Right lobe of liver (tissue), 6 donors: Measurements from ENCODE around the gene FITM1. TPM values are rescaled to one million over a fixed set of nuclear protein-coding genes. Genes with fewer than 3 reads are reported as not detected.

Experiments used
- ATAC-seq, 4 donors: fragments of 200-7000 bp; cut with Tn5 transposase; one replicate each; pipeline ENCODE4 v1.9.1; 2020; ENCODE audit warnings: mild to moderate bottlenecking in 4 of 4, moderate library complexity in 4 of 4
- DNase-seq, 3 donors: peaks; one replicate each; pipeline ENCODE4 v3.0.0-alpha.2; 2020
- H3K27ac ChIP-seq, 3 donors: fragments of 200-600 bp; one replicate each; pipeline ENCODE4 v1.8.0; 2022
- H3K27me3 ChIP-seq, 2 donors: fragments of 200-600 bp; one replicate each; pipeline ENCODE4 v1.8.0; 2022
- H3K36me3 ChIP-seq, 4 donors: fragments of 200-600 bp; sonication (generic) in 1 of 4; one replicate each; pipeline versions ENCODE4 v1.5.1 to v1.8.0; 2017 to 2022; ENCODE audit warnings: control low read depth in 1 of 4
- H3K4me1 ChIP-seq, 4 donors: fragments of 200-600 bp; sonication (generic) in 1 of 4; one replicate each; pipeline versions ENCODE4 v1.5.1 to v1.8.0; 2017 to 2022; ENCODE audit warnings: control low read depth in 1 of 4
- H3K4me3 ChIP-seq, 3 donors: fragments of 200-600 bp; one replicate each; pipeline ENCODE4 v1.8.0; 2022
- H3K9me3 ChIP-seq, 4 donors: fragments of 200-600 bp; sonication (generic) in 1 of 4; one replicate each; pipeline versions ENCODE4 v1.5.1 to v1.8.0; 2017 to 2022; ENCODE audit warnings: control low read depth in 1 of 4
- POLR2A ChIP-seq: fragments of 450-650 bp; IDR thresholded peaks from one replicate; pipeline ENCODE4 v1.6.1; 2017; ENCODE audit warnings: antibody characterized with exemption, mild to moderate bottlenecking
- WGBS: methylation state at CpG from one replicate; pipeline ENCODE4 v1.1.6; 2018; ENCODE audit warnings: low coverage, low lambda C conversion rate; ENCODE audit not compliant: insufficient coverage; ENCODE audit errors: missing lambda C conversion rate; 5-methylcytosine and 5-hydroxymethylcytosine counted together
- intact Hi-C, 2 donors: fragments of 100-400 bp; cut with DNase I; formaldehyde crosslinking; loops; one replicate each; pipeline versions ENCODE4 v1.11.2 to v1.14.1; 2022
- total RNA-seq, 6 experiments: library from RNA; depleted of rRNA in 2 of 6; stranded (reverse); fragments of >200 nt in 2 of 6; fragmentation: NEBNext Ultra II Directional in 3 of 6; extraction: Animal tissue kit (Norgen Biotek cat#: 25700) in 3 of 6; gene quantifications; one replicate each; pipeline versions ENCODE4 v1.1.0 to v1.2.4, GENCODE V29; 2016 to 2023
- TF ChIP-seq, protein P1 (sequence below), 4 donors: fragments of 200-600 bp in 3 of 4; fragments of 450-650 bp in 1 of 4; IDR thresholded peaks; one replicate each; pipeline versions ENCODE4 v1.5.1 to v1.8.0; 2016 to 2022; ENCODE audit warnings: antibody characterized with exemption in 4 of 4, mild to moderate bottlenecking in 2 of 4
- donor health status: DM: no; HTN: yes; CAD: no.
- donor health status: DM: no; HTN: no; CAD: no.
- donor health status: DM: no; HTN: no; CAD: no.
- donor health status: DM: no; HTN: yes; CAD: no.
- donor health status: DM: no; HTN: yes; CAD: no.

FITM1 gene
- total RNA-seq, 6 experiments from 2014 or later, result 1.5 to 32.5 (median 9.3) TPM

DNA sequence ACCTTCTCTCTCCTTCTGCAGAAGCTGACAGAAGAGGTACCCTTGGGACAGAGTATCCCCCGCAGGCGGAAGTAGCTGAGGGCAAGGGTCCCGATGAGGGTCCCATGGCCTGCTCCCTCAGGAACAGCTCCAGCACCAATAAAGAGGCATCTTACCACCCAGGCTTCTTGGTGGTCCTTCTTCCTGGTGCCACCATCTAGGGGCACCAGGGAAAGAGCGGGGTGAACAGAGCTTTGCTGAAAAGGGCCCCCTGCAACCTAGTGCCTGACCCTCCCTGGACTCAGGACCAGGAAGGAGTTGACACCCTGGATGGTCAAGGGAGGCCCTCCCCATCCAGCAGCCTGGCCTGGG is 30.0 kb downstream of the FITM1 start:
- intact Hi-C loops, result loop anchor here in 1 of 2 donors (10.0 kb wide), 1 partner anchor 96 kb away; no protein-coding TSS in a partner anchor
- 88% methylated on average over 3 of the region's 4 CpGs for WGBS
- Histone ChIP-seq H3K27ac (peak overlapping the region; percentile 56 to 98 (median 81)), H3K4me1 (peaks cover 0 to 35% (median 11%) of the 10 kb centered on the region in 4 donors), H3K27me3 (no peaks in the 10 kb centered on the region), H3K4me3 (no peak overlapping the region), H3K9me3 (no peaks in the 10 kb centered on the region), H3K36me3 (peaks cover 7 to 62% (median 31%) of the 10 kb centered on the region in 4 donors)
- ATAC-seq (no peak), DNase-seq (no peak)
- TF ChIP-seq POLR2A, result no peak
- TF ChIP-seq, protein P1, sequence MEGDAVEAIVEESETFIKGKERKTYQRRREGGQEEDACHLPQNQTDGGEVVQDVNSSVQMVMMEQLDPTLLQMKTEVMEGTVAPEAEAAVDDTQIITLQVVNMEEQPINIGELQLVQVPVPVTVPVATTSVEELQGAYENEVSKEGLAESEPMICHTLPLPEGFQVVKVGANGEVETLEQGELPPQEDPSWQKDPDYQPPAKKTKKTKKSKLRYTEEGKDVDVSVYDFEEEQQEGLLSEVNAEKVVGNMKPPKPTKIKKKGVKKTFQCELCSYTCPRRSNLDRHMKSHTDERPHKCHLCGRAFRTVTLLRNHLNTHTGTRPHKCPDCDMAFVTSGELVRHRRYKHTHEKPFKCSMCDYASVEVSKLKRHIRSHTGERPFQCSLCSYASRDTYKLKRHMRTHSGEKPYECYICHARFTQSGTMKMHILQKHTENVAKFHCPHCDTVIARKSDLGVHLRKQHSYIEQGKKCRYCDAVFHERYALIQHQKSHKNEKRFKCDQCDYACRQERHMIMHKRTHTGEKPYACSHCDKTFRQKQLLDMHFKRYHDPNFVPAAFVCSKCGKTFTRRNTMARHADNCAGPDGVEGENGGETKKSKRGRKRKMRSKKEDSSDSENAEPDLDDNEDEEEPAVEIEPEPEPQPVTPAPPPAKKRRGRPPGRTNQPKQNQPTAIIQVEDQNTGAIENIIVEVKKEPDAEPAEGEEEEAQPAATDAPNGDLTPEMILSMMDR (IDR thresholded peaks at IDR 0.05), result no peak

DNA sequence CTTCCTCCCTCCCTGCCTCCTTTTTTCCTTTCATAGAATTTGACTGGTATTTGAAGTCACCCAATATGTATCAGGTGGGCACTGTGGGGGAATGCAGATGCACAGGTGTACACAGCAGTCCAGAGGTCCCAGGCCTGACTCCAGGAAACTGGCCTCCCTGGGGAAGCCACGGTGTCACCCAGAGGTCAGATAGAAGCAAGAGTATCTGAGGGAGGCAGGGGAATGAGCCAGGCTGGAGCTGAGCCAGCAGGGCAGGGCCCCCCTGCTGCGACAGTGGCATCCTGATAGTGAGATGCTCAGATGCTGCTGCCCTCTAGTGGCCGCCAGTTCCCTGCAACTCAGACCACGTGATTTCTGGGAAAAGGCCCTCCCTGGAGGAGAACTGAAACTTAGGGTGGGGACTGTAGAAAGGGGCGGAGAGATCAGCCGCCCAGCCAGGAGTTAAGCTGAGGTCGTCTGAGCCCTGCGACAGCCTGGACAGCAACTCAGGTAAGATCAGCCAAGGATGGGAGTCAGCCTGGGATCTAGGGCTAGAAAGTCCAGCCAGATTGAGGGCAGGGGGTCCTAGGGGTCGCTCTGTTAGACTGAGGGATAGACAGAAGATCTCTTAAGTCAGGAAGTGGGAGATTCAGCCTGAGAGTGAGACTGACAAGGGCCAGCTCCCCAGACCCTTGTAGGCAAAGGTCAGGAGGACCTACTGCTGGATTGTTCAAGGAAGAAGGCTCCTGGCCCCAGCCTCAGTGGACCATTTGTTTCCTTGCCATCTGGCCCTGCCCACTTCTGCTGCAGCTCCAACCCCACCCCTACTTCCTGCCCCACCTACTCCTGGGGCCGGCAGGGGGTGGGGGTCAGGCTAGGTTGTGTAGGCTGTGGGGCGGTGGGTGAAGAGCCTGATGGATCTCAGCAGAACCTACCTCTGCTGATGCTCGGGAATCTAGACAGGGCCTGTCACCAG is 30.7 kb downstream of the FITM1 start, which contains the start of gene IRF9:
TSS of gene IRF9 (plus strand) at position 416 of the 955 bp plus-strand sequence. CDS start 880 bp downstream, outside the sequence.
- ATAC-seq, result peak; percentile 89 to 93 (median 92)
- peaks cover 0 to 35% (median 11%) of the 10 kb centered on the region in 4 donors for H3K4me1 ChIP-seq

DNA sequence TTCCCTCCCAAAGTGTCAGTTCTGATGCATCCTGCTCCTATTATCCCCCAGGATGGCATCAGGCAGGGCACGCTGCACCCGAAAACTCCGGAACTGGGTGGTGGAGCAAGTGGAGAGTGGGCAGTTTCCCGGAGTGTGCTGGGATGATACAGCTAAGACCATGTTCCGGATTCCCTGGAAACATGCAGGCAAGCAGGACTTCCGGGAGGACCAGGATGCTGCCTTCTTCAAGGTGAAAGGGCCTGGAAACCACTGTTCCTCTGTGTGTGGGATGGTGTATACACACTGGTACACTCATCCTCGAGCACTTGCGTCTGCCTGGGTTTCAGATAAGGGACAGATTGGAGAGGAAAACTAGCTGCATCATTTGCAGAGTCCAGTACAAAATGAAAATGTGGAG is 31.6 kb downstream of the FITM1 start:
- H3K9me3 ChIP-seq, result no peaks in the 10 kb centered on the region
- WGBS, result 30% methylated on average over 6 of the region's 8 CpGs
- H3K27ac ChIP-seq, result peak overlapping the region; percentile 81 to 98 (median 92)
- H3K36me3 ChIP-seq, result peaks cover 7 to 61% (median 35%) of the 10 kb centered on the region in 4 donors
- DNase-seq (no peak), ATAC-seq (no peak)
- no peaks in the 10 kb centered on the region for H3K27me3 ChIP-seq
- peak overlapping the region; percentile 68 to 92 (median 81) for H3K4me3 ChIP-seq
- TF ChIP-seq POLR2A, result no peak
- TF ChIP-seq, protein P1 (IDR thresholded peaks at IDR 0.05), result no peak
- H3K4me1 ChIP-seq, result peaks cover 0 to 35% (median 11%) of the 10 kb centered on the region in 4 donors
- intact Hi-C loops, result loop anchor here in 1 of 2 donors (10.0 kb wide), 1 partner anchor 97 kb away; no protein-coding TSS in a partner anchor

More for the DNA sequence above, 30.7 kb downstream of the FITM1 start, which contains the start of gene IRF9:
- Histone ChIP-seq H3K27me3 (no peaks in the 10 kb centered on the region), H3K9me3 (no peaks in the 10 kb centered on the region), H3K27ac (peak within 1 kb of the TSS; percentile 81 to 98 (median 92)), H3K36me3 (peaks cover 7 to 62% (median 34%) of the 10 kb centered on the region in 4 donors), H3K4me3 (peak within 1 kb of the TSS; percentile 68 to 92 (median 81))
- intact Hi-C loops, result loop anchor here in 1 of 2 donors (10.0 kb wide), 1 partner anchor 96 kb away; no protein-coding TSS in a partner anchor
- 1% methylated on average over 11 of the region's 12 CpGs for WGBS
- TF ChIP-seq, protein P1 (IDR thresholded peaks at IDR 0.05), result peak; percentile 92 to 99 (median 95)
- TF ChIP-seq POLR2A, result peak; percentile 56
- DNase-seq, result peak; percentile 95 to 97 (median 96)

GRCh38 chr14:24164518-24164991 is 34.1 kb downstream of the FITM1 start:
- Histone ChIP-seq H3K4me3 (no peak overlapping the region), H3K36me3 (peaks cover 7 to 48% (median 26%) of the 10 kb centered on the region in 4 donors)
- intact Hi-C loops, result loop anchor here in 1 of 2 donors (10.0 kb wide), 1 partner anchor 100 kb away; no protein-coding TSS in a partner anchor

More at GRCh38 chr14:24164518-24164991, 34.1 kb downstream of the FITM1 start:
- Histone ChIP-seq H3K27ac (no peak overlapping the region), H3K27me3 (no peaks in the 10 kb centered on the region), H3K9me3 (no peaks in the 10 kb centered on the region), H3K4me1 (peaks cover 0 to 32% (median 11%) of the 10 kb centered on the region in 4 donors)
- no CpG with 5 or more reads among the region's 14 CpGs for WGBS
- ATAC-seq (no peak), DNase-seq (peak in 1 of 3 donors; percentile 51)
- TF ChIP-seq POLR2A, result no peak
- TF ChIP-seq, protein P1 (IDR thresholded peaks at IDR 0.05), result no peak
